ENCODE results near the gene OR4F15. TPM values are rescaled to one million over a fixed set of nuclear protein-coding genes. Genes with fewer than 3 reads are reported as not detected.

Gene OR4F15
- total and polyA plus RNA-seq, 2 of the 4 experiments (the other 2 are of a cell fraction): 0.36 TPM; not detected in 1

- DNase-seq (no peak), ATAC-seq (ENCODE audit: low read depth) (no peak)
- H3K9me3 ChIP-seq (ENCODE audit: control insufficient read depth, insufficient read depth, low read length): 0 out of 2 replicates have a peak, but pooled peaks cover 2% of the 10 kb centered on the region
- no peak overlapping the region; the same call in 1 of the 2 replicates for H4K5ac ChIP-seq (ENCODE audit: low read depth, low read length)
- H2BK5ac ChIP-seq (ENCODE audit: low read depth, low read length, poor library complexity, severe bottlenecking): peak overlapping the region; percentile 66
- H2AFZ ChIP-seq (replicated peaks; ENCODE audit: low read length, poor library complexity): no peak overlapping the region
- H4K20me1 ChIP-seq (ENCODE audit: insufficient read depth, low read length): no peaks in the 10 kb centered on the region
- 0 out of 2 replicates have a peak, but pooled peaks cover 3% of the 10 kb centered on the region for H3K9me1 ChIP-seq (ENCODE audit: insufficient read depth, low read length)
- no peak overlapping the region for H3K9ac ChIP-seq (ENCODE audit: low read depth, low read length)
- CTCF ChIA-PET: no interaction called here
- POLR2A ChIA-PET (ENCODE audit: unreplicated experiment): no interaction called here
- H3K4me3 ChIP-seq (ENCODE audit: insufficient read depth, low read depth, low read length): no peak overlapping the region
- H2BK120ac ChIP-seq (ENCODE audit: low read depth, low read length): peak overlapping the region; percentile 84
- peak overlapping the region; percentile 60 for H2AK5ac ChIP-seq (ENCODE audit: low read depth, low read length)
- H2BK20ac ChIP-seq (ENCODE audit: low read depth, low read length): no peak overlapping the region; the same call in none of the 2 replicates
- H3K14ac ChIP-seq (replicated peaks; ENCODE audit: low read depth, low read length): peak overlapping the region; percentile 24
- H3K56ac ChIP-seq (ENCODE audit: extremely low read depth, insufficient read depth, low read length): no peak overlapping the region
- intact Hi-C loops (cut with micrococcal nuclease) (no loop called here), in situ Hi-C loops (cut with MboI; ENCODE audit: low sequenced_read_pairs) (no loop called here), dilution Hi-C loops (cut with HindIII; ENCODE audit: low sequenced_read_pairs, unreplicated experiment) (no loop called here)
- H3K4me1 ChIP-seq (ENCODE audit: control insufficient read depth, insufficient read depth, low read length): peaks cover 11% of the 10 kb centered on the region
- H4K91ac ChIP-seq (ENCODE audit: insufficient read depth, low read depth, low read length): peak overlapping the region; percentile 59; the same call in 1 of the 2 replicates
- H2BK15ac ChIP-seq (ENCODE audit: low read depth, low read length): peak overlapping the region; percentile 92; the same call in 2 of the 3 replicates
- H3K36me3 ChIP-seq (ENCODE audit: control insufficient read depth, insufficient read depth, low read length): no peaks in the 10 kb centered on the region
- peak overlapping the region; percentile 68 for H3K18ac ChIP-seq (ENCODE audit: low read depth, low read length)
- no peak for TF ChIP-seq RFX5 (IDR thresholded peaks at IDR 0.05; ENCODE audit: low read depth, low read length)
- TF ChIP-seq SMC3 (IDR thresholded peaks at IDR 0.05; ENCODE audit: low read depth, low read length): no peak
- TF ChIP-seq CEBPB (IDR thresholded peaks at IDR 0.05; ENCODE audit: low read depth, low read length): no peak
- TF ChIP-seq FOS (IDR thresholded peaks at IDR 0.05; ENCODE audit: low read depth, low read length): no peak
- peak overlapping the region; percentile 69 for H3K4ac ChIP-seq (ENCODE audit: low read depth, low read length)
- H3K79me1 ChIP-seq (ENCODE audit: low read depth in 1 of 2, low read length in 2 of 2): no peaks in the 10 kb centered on the region
- H2AK9ac ChIP-seq (replicated peaks; ENCODE audit: low read depth, low read length, poor library complexity): no peak overlapping the region
- no TSS peak for BruUV-seq (replicated peaks)
- H3K27ac ChIP-seq (ENCODE audit: insufficient read depth, low read length): no peak overlapping the region; the same call in 1 of the 2 replicates
- H3K4me2 ChIP-seq (ENCODE audit: low read depth, low read length): no peak overlapping the region
- H3K27me3 ChIP-seq (ENCODE audit: control insufficient read depth, insufficient read depth, low read length): no peaks in the 10 kb centered on the region
- WGBS, 2 experiments (ENCODE audit: extremely low coverage in 2 of 2, insufficient read length in 1 of 2): 100% methylated on average over 2 of the region's 6 CpGs; no CpG with 5 or more reads in 1 of the 2 experiments
- no peak overlapping the region; the same call in 1 of the 2 replicates for H3K23ac ChIP-seq (ENCODE audit: low read depth, low read length)
- H4K8ac ChIP-seq (ENCODE audit: low read depth in 2 of 2, low read length in 2 of 2): peak overlapping the region in 1 of 2 experiments; percentile 37; a peak in 1 of 4 replicates
These were observed 6.2 kb upstream of the OR4F15 start for GRCh38 chr15:101805605-101806345.

Measured in IMR-90 (cell line).